ENCODE data around the gene CAPNS1.

The CAPNS1 gene

DNA sequence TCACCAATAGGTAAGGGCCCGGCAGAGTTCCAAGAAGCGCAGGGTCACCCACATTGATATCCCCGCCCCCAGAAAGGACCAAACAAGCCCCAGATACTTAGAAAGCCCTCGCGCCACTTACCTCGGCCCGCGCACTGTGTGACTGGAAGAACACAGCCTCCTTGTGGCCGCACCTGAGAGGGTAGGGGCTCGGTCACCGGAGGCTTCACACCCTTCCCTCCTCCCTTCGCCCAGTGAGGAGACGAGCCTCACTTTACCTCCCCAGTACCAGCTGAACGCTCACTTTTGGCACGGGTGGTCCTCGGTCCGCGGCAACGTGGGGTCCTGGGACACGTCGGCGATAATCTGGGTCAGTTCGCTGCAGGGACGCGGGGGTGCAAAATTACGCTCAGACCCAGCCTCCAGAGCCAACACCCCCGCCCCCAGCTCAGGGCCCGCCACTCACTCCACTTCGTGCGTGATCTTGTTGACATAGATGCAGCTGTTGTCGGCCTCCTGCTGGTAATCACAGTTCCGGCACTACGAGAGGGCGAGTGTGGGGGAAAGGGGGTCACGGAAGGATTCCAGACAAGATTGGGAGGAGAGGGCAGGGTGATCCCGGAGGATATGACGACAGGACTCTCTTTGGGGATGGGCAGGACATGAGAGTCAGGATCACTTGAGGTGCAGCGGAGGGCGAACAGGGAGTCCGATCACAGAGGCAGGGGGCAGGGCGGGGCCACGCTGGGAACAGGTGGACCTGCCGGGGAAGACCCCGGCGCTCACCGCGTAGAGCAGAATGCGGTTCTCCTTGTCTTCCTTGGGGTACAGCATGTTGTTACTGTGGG, 25.8 kb upstream of the CAPNS1 start:
- peak; percentile 35 to 48 for DNase-seq (ENCODE audit: low read depth in 2 of 2)

DNA sequence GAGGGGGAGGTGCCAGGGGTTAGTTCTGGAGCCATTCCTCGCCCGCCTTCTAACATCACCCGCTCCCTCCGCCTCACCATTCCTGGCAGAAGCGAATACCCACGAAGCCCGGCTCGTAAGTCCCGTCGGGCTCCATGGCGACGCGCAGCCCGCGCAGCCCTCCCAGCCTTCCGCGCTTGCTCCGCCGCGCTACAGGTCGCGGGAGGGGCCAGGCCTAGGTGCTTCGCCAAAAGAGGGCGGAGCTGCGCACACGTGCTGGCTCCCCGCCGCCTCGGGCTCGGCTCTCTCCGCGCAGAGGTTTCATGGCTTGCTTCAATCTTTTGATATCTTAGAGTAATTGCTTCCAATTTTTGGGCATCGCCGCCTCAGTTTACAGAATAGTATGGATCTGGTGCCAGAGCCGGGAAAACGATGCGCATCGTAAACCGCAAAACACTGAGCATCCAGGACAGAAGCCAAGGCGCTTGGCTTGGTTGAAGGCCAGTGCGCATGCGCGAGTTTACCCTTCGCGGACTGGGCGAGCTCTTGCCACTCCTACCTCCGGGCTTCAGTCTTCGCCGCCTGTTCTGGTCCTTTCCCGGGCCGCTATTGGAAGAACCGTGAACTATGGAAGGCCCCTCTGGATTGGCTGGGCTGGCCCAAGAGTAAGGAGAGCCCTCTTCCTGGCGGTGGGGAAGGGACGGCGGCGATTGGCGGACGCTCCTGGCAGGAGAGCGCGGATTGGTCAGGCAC, 25.0 kb upstream of the CAPNS1 start, which contains the start of gene POLR2I:
TSS of gene POLR2I (minus strand) at position 155 of the 732 bp plus-strand sequence. CDS start at position 136, 19 bp downstream.
- TF ChIP-seq, protein P1, sequence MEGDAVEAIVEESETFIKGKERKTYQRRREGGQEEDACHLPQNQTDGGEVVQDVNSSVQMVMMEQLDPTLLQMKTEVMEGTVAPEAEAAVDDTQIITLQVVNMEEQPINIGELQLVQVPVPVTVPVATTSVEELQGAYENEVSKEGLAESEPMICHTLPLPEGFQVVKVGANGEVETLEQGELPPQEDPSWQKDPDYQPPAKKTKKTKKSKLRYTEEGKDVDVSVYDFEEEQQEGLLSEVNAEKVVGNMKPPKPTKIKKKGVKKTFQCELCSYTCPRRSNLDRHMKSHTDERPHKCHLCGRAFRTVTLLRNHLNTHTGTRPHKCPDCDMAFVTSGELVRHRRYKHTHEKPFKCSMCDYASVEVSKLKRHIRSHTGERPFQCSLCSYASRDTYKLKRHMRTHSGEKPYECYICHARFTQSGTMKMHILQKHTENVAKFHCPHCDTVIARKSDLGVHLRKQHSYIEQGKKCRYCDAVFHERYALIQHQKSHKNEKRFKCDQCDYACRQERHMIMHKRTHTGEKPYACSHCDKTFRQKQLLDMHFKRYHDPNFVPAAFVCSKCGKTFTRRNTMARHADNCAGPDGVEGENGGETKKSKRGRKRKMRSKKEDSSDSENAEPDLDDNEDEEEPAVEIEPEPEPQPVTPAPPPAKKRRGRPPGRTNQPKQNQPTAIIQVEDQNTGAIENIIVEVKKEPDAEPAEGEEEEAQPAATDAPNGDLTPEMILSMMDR (IDR thresholded peaks at IDR 0.05; ENCODE audit: low read depth, low read length): no peak
- peak; percentile 100 for DNase-seq (ENCODE audit: low read depth in 2 of 2)
- H3K4me3 ChIP-seq (replicated peaks in 1 of 2; ENCODE audit: low read depth in 2 of 2, low read length in 2 of 2): peak within 1 kb of the TSS; percentile 92 to 97

More for the DNA sequence above, 25.8 kb upstream of the CAPNS1 start:
- TF ChIP-seq, protein P1 (IDR thresholded peaks at IDR 0.05; ENCODE audit: low read depth, low read length): peak; percentile 13
- peak overlapping the region; percentile 92 to 97 for H3K4me3 ChIP-seq (replicated peaks in 1 of 2; ENCODE audit: low read depth in 2 of 2, low read length in 2 of 2)

DNA sequence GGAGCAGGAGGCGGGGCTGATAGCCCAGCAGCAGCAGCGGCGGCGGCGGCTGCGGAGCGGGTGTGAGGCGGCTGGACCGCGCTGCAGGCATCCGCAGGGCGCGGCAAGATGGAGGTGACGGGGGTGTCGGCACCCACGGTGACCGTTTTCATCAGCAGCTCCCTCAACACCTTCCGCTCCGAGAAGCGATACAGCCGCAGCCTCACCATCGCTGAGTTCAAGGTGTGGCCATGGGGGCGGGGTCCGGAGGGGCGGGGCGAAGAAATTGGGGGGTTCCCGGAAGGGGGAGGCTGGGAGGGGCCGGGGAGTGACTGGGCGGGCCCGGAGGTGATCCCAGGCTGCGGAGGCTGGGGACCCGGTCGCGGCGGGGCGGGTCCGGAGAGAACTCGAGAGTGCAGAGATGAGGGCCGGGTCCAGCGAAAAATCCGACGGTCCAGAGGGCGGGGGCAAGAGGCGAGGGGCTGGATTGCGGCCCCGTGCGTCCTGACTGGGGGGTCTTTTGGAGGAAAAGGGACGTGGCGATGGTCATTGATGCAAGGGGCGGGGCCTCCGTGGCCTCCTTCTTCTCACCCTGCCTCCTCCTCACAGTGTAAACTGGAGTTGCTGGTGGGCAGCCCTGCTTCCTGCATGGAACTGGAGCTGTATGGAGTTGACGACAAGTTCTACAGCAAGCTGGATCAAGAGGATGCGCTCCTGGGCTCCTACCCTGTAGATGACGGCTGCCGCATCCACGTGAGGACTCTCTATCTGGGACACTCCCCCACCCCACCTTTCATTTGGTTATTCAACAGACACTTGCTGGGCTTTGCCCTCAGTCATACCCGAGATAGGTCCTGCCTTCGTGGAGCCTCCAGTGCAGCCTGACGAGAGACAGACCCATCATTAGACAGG, 24.2 kb upstream of the CAPNS1 start, which contains the start of gene TBCB:
TSS of gene TBCB (plus strand) at position 16 of the 891 bp plus-strand sequence. CDS start at position 109, 93 bp downstream.
- H3K4me3 ChIP-seq (replicated peaks in 1 of 2; ENCODE audit: low read depth in 2 of 2, low read length in 2 of 2): peak within 1 kb of the TSS; percentile 92 to 97
- DNase-seq (ENCODE audit: low read depth in 2 of 2): peak; percentile 39 to 46
- TF ChIP-seq, protein P1 (IDR thresholded peaks at IDR 0.05; ENCODE audit: low read depth, low read length): no peak

DNA sequence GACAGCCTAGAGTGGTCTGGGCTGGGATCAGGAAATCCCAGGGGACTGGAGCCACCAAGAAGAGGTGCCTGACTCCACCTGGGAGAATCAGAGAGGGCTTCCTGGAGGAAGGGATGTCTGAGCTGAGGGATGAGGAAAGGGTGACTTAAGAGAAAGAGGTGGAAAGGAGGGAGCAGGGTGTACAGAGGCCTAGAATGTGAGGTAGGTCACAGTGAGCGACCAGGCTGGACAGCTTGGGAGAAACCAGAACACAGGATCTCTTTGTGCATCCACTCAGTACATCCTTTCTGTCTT, 23.6 kb upstream of the CAPNS1 start:
- TF ChIP-seq, protein P1 (IDR thresholded peaks at IDR 0.05; ENCODE audit: low read depth, low read length): no peak
- no peak for DNase-seq (ENCODE audit: low read depth in 2 of 2)
- peak overlapping the region; percentile 77 for H3K4me3 ChIP-seq (replicated peaks in 1 of 2; ENCODE audit: low read depth in 2 of 2, low read length in 2 of 2)

DNA sequence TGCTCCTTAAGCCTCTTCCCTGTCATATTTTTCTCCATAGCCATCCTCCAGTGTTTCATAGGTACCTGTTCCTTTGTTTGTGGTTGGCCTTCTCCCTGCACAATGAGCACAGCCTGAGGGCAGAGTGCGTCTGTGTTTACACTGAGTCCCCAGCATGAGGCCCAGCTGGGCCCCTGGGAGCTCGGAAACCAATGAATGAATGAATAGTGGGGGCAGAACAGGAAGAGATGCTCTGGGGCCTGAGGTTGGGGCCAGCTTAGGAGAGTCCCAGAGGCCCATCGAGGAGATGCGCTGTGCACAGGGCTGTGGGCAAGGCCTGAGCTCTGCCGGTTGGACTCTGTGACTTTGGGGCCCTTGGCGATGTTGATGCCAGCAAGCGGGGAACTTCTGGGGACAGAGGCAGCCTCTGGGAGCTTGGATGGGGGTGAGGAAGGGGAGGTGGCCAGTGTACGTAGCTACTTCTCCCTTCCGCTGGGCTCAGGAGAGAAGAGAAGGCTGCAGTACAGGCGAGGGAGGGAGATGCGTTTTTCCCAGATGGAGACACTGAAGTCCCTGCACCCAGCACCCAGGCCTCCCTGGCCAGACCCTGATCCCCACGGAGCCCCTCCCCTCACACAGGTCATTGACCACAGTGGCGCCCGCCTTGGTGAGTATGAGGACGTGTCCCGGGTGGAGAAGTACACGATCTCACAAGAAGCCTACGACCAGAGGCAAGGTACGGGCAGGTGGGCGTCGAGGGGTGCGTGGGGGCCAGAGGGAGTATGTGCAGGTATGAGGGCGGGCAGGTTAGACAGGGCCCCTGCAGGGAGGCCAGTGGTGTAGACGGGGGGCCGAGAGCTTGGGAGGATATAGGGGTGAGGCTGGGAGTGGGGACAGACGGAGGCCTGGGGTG, 19.5 kb upstream of the CAPNS1 start:
- TF ChIP-seq, protein P1 (IDR thresholded peaks at IDR 0.05; ENCODE audit: low read depth, low read length): no peak
- DNase-seq (ENCODE audit: low read depth in 2 of 2): no peak
- no peak overlapping the region for H3K4me3 ChIP-seq (replicated peaks in 1 of 2; ENCODE audit: low read depth in 2 of 2, low read length in 2 of 2)
